Liver (tissue), 9 donors: Measurements from ENCODE around the gene PLPPR2. TPM values are rescaled to one million over a fixed set of nuclear protein-coding genes. Genes with fewer than 3 reads are reported as not detected.

Experiments
- DNase-seq: peaks from one replicate; pipeline ENCODE4 v3.0.0-alpha.2; 2017; ENCODE audit warnings: low spot score
- H3K27ac ChIP-seq, 2 donors: one replicate each; pipeline ENCODE4 v1.7.0; 2013; ENCODE audit warnings: inconsistent platforms in 2 of 2, low read length in 2 of 2, control low read depth in 1 of 2, low read depth in 1 of 2, mild to moderate bottlenecking in 1 of 2
- H3K27me3 ChIP-seq, 4 donors: one replicate each; pipeline versions ENCODE4 v1.6.1 to v1.7.0; 2013; ENCODE audit warnings: low read length in 3 of 4, inconsistent platforms in 1 of 4, mild to moderate bottlenecking in 1 of 4, moderate library complexity in 1 of 4; ENCODE audit not compliant: control insufficient read depth in 4 of 4, insufficient read depth in 4 of 4
- H3K36me3 ChIP-seq, 4 donors: one replicate each; pipeline versions ENCODE4 v1.6.1 to v1.7.0; 2013; ENCODE audit warnings: low read length in 3 of 4, mild to moderate bottlenecking in 3 of 4, low read depth in 1 of 4, moderate library complexity in 1 of 4; ENCODE audit not compliant: control insufficient read depth in 4 of 4, insufficient read depth in 3 of 4
- H3K4me1 ChIP-seq, 4 donors: one replicate each; pipeline versions ENCODE4 v1.6.1 to v1.7.0; 2013; ENCODE audit warnings: low read length in 3 of 4, mild to moderate bottlenecking in 3 of 4, moderate library complexity in 1 of 4; ENCODE audit not compliant: control insufficient read depth in 4 of 4, insufficient read depth in 4 of 4
- H3K4me3 ChIP-seq, 3 donors: one replicate each; pipeline versions ENCODE4 v1.6.1 to v1.7.0; 2013; ENCODE audit warnings: low read length in 3 of 3, control low read depth in 1 of 3, low read depth in 1 of 3, mild to moderate bottlenecking in 1 of 3
- H3K9ac ChIP-seq, 2 donors: one replicate each; pipeline ENCODE4 v1.7.0; 2013; ENCODE audit warnings: low read length in 2 of 2, mild to moderate bottlenecking in 2 of 2, moderate library complexity in 2 of 2, control low read depth in 1 of 2, low read depth in 1 of 2
- H3K9me3 ChIP-seq, 4 donors: one replicate each; pipeline versions ENCODE4 v1.6.1 to v1.7.0; 2013; ENCODE audit warnings: low read length in 3 of 4; ENCODE audit not compliant: control insufficient read depth in 4 of 4
- ATF3 ChIP-seq: IDR thresholded peaks from 2 replicates; pipeline ENCODE4 v1.6.1; 2016; ENCODE audit warnings: antibody characterized with exemption
- EGR1 ChIP-seq, 2 donors: IDR thresholded peaks; 2 replicates each; pipeline ENCODE4 v1.6.1; 2016 to 2018; ENCODE audit warnings: antibody characterized with exemption in 2 of 2, low read depth in 2 of 2
- FOXA1 ChIP-seq: IDR thresholded peaks from 2 replicates; pipeline ENCODE4 v1.6.1; 2016; ENCODE audit warnings: antibody characterized with exemption
- HNF4A ChIP-seq, 2 donors: conservative IDR thresholded peaks; 2 replicates each; pipeline ENCODE4 v1.6.1; 2016; ENCODE audit warnings: antibody characterized with exemption in 2 of 2, mild to moderate bottlenecking in 2 of 2
- HNF4G ChIP-seq: IDR thresholded peaks from 2 replicates; pipeline ENCODE4 v1.6.1; 2016; ENCODE audit warnings: antibody characterized with exemption
- JUND ChIP-seq, 2 donors: IDR thresholded peaks; 2 replicates each; pipeline ENCODE4 v1.6.1; 2016; ENCODE audit warnings: antibody characterized with exemption in 2 of 2
- NR2F2 ChIP-seq: IDR thresholded peaks from 2 replicates; pipeline ENCODE4 v1.6.1; 2016; ENCODE audit warnings: antibody characterized with exemption
- RAD21 ChIP-seq, 2 donors: IDR thresholded peaks; 2 replicates each; pipeline ENCODE4 v1.6.1; 2016; ENCODE audit warnings: antibody characterized with exemption in 2 of 2, mild to moderate bottlenecking in 2 of 2
- ZBTB33 ChIP-seq: IDR thresholded peaks from 2 replicates; pipeline ENCODE4 v1.6.1; 2016; ENCODE audit warnings: antibody characterized with exemption
- WGBS: extraction: QIAGEN DNeasy Blood & Tissue Kit; methylation state at CpG from one replicate; pipeline ENCODE4 v1.1.7; 2013; 5-methylcytosine and 5-hydroxymethylcytosine counted together
- polyA plus RNA-seq, 2 donors: library from polyadenylated mRNA; stranded (reverse) in 1 of 2; unstranded in 1 of 2; fragments of 200-250 nt in 1 of 2; fragments of >200 nt in 1 of 2; fragmentation: Nextera tagmentation in 1 of 2; extraction: Ambion mirVana in 1 of 2; gene quantifications; one replicate each; pipeline versions ENCODE4 v1.2.1 to v1.2.3, GENCODE V29; 2013 to 2015
- total RNA-seq, 2 donors: library from RNA; depleted of rRNA; stranded (reverse); fragments of >200 nt; gene quantifications; one replicate each; pipeline ENCODE4 v1.2.3, GENCODE V29; 2014
- TF ChIP-seq, protein P1 (sequence below): fragments of 150-350 bp; IDR thresholded peaks from 2 replicates; pipeline ENCODE4 v1.5.1; 2017; ENCODE audit warnings: improper control_type of control experiment, low read depth, low read length; ENCODE audit not compliant: missing input control
- TF ChIP-seq, protein P2 (sequence below): IDR thresholded peaks from 2 replicates; pipeline ENCODE4 v1.6.1; 2016; ENCODE audit warnings: antibody characterized with exemption
- TF ChIP-seq, protein P3 (sequence below): IDR thresholded peaks from 2 replicates; pipeline ENCODE4 v1.6.1; 2016; ENCODE audit warnings: antibody characterized with exemption, mild to moderate bottlenecking
- donor health status: healthy.
- donor health status: healthy.
- donor health status: healthy.
- donor health status: healthy.
- donor health status: healthy.

Gene PLPPR2
- total and polyA plus RNA-seq, 4 donors = 1.3 to 12.6 (median 7.3) TPM

- TF ChIP-seq FOXA1 (no peak), NR2F2 (no peak), ZBTB33 (no peak), JUND (IDR thresholded peaks at IDR 0.05) (no peak), HNF4A (conservative IDR thresholded peaks at IDR 0.05) (no peak), HNF4G (no peak), RAD21 (IDR thresholded peaks at IDR 0.05) (no peak), EGR1 (IDR thresholded peaks at IDR 0.05; ENCODE audit: low read depth in 2 of 2) (no peak), ATF3 (no peak)
- TF ChIP-seq, protein P1, sequence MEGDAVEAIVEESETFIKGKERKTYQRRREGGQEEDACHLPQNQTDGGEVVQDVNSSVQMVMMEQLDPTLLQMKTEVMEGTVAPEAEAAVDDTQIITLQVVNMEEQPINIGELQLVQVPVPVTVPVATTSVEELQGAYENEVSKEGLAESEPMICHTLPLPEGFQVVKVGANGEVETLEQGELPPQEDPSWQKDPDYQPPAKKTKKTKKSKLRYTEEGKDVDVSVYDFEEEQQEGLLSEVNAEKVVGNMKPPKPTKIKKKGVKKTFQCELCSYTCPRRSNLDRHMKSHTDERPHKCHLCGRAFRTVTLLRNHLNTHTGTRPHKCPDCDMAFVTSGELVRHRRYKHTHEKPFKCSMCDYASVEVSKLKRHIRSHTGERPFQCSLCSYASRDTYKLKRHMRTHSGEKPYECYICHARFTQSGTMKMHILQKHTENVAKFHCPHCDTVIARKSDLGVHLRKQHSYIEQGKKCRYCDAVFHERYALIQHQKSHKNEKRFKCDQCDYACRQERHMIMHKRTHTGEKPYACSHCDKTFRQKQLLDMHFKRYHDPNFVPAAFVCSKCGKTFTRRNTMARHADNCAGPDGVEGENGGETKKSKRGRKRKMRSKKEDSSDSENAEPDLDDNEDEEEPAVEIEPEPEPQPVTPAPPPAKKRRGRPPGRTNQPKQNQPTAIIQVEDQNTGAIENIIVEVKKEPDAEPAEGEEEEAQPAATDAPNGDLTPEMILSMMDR = no peak
- TF ChIP-seq, protein P2, sequence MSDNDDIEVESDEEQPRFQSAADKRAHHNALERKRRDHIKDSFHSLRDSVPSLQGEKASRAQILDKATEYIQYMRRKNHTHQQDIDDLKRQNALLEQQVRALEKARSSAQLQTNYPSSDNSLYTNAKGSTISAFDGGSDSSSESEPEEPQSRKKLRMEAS = no peak
- TF ChIP-seq, protein P3, sequence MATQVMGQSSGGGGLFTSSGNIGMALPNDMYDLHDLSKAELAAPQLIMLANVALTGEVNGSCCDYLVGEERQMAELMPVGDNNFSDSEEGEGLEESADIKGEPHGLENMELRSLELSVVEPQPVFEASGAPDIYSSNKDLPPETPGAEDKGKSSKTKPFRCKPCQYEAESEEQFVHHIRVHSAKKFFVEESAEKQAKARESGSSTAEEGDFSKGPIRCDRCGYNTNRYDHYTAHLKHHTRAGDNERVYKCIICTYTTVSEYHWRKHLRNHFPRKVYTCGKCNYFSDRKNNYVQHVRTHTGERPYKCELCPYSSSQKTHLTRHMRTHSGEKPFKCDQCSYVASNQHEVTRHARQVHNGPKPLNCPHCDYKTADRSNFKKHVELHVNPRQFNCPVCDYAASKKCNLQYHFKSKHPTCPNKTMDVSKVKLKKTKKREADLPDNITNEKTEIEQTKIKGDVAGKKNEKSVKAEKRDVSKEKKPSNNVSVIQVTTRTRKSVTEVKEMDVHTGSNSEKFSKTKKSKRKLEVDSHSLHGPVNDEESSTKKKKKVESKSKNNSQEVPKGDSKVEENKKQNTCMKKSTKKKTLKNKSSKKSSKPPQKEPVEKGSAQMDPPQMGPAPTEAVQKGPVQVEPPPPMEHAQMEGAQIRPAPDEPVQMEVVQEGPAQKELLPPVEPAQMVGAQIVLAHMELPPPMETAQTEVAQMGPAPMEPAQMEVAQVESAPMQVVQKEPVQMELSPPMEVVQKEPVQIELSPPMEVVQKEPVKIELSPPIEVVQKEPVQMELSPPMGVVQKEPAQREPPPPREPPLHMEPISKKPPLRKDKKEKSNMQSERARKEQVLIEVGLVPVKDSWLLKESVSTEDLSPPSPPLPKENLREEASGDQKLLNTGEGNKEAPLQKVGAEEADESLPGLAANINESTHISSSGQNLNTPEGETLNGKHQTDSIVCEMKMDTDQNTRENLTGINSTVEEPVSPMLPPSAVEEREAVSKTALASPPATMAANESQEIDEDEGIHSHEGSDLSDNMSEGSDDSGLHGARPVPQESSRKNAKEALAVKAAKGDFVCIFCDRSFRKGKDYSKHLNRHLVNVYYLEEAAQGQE = no peak
- Histone ChIP-seq H3K4me3 (peak overlapping the region; percentile 58 to 96 (median 84)), H3K4me1 (peaks cover 0 to 27% (median 22%) of the 10 kb centered on the region in 4 donors), H3K9ac (peak overlapping the region in 1 of 2 donors; percentile 72), H3K27ac (peak overlapping the region; percentile 74 to 83), H3K9me3 (no peaks in the 10 kb centered on the region), H3K27me3 (no peaks in the 10 kb centered on the region), H3K36me3 (peaks cover 4 to 10% (median 4%) of the 10 kb centered on the region in 4 donors)
- 35% methylated on average over 15 of the region's 15 CpGs for WGBS
- no peak for DNase-seq
Observed at GRCh38 chr19:11345122-11345803, 10.0 kb upstream of the PLPPR2 start.
